Glutamatergic neuron (in vitro differentiated cells): ENCODE measurements around the gene GXYLT2. TPM values are rescaled to one million over a fixed set of nuclear protein-coding genes. Genes with fewer than 3 reads are reported as not detected.

Experiments
- DNase-seq: peaks from one replicate; pipeline ENCODE4 v3.0.0; 2022
- H3K27ac Mint-ChIP-seq: one replicate; pipeline ENCODE4 v1.8.0; 2020; ENCODE audit warnings: mild to moderate bottlenecking, mixed read lengths, inconsistent platforms; ENCODE audit not compliant: unreplicated experiment
- H3K27me3 Mint-ChIP-seq: one replicate; pipeline ENCODE4 v1.8.0; 2020; ENCODE audit warnings: mild to moderate bottlenecking, moderate library complexity, mixed read lengths, inconsistent platforms; ENCODE audit not compliant: unreplicated experiment
- H3K36me3 Mint-ChIP-seq: one replicate; pipeline ENCODE4 v1.8.0; 2020; ENCODE audit warnings: mild to moderate bottlenecking, mixed read lengths, inconsistent platforms; ENCODE audit not compliant: unreplicated experiment
- H3K4me1 Mint-ChIP-seq: one replicate; pipeline ENCODE4 v1.8.0; 2020; ENCODE audit warnings: mild to moderate bottlenecking, low read depth, mixed read lengths, inconsistent platforms; ENCODE audit not compliant: unreplicated experiment
- H3K4me3 Mint-ChIP-seq: one replicate; pipeline ENCODE4 v1.8.0; 2020; ENCODE audit warnings: mild to moderate bottlenecking, mixed read lengths, inconsistent platforms; ENCODE audit not compliant: unreplicated experiment
- H3K9me3 Mint-ChIP-seq: one replicate; pipeline ENCODE4 v1.8.0; 2020; ENCODE audit warnings: mild to moderate bottlenecking, moderate library complexity, mixed read lengths, inconsistent platforms; ENCODE audit not compliant: unreplicated experiment
- CTCF ChIP-seq: fragments of 200-600 bp; sonication (generic); IDR thresholded peaks from one replicate; pipeline ENCODE4 v1.5.0; 2021; ENCODE audit not compliant: partially characterized antibody, unreplicated experiment
- total RNA-seq: library from RNA; stranded (reverse); fragmentation: NEBNext Ultra II Directional; extraction: Animal tissue kit (Norgen Biotek cat#: 25700); gene quantifications from one replicate; pipeline ENCODE4 v1.2.1, GENCODE V29; 2021; ENCODE audit not compliant: unreplicated experiment

GXYLT2 gene
- total RNA-seq, 1 donor from 2014 or later = 10.9 TPM

- Mint-ChIP-seq H3K36me3 (peaks cover 5% of the 10 kb centered on the region), H3K9me3 (no peaks in the 10 kb centered on the region), H3K27ac (no peak overlapping the region), H3K4me1 (peaks cover 25% of the 10 kb centered on the region), H3K4me3 (no peak overlapping the region), H3K27me3 (peaks cover 1% of the 10 kb centered on the region)
- TF ChIP-seq CTCF = no peak
- DNase-seq = no peak
Measured at GRCh38 chr3:72892870-72893269, 5.0 kb downstream of the GXYLT2 start.

GRCh38 chr3:72894976-72895552 lies 7.2 kb downstream of the GXYLT2 start:
- Mint-ChIP-seq H3K4me3 (no peak overlapping the region), H3K4me1 (peaks cover 19% of the 10 kb centered on the region), H3K27ac (no peak overlapping the region), H3K9me3 (no peaks in the 10 kb centered on the region), H3K36me3 (peaks cover 5% of the 10 kb centered on the region), H3K27me3 (peaks cover 1% of the 10 kb centered on the region)
- no peak for TF ChIP-seq CTCF
- no peak for DNase-seq

DNA sequence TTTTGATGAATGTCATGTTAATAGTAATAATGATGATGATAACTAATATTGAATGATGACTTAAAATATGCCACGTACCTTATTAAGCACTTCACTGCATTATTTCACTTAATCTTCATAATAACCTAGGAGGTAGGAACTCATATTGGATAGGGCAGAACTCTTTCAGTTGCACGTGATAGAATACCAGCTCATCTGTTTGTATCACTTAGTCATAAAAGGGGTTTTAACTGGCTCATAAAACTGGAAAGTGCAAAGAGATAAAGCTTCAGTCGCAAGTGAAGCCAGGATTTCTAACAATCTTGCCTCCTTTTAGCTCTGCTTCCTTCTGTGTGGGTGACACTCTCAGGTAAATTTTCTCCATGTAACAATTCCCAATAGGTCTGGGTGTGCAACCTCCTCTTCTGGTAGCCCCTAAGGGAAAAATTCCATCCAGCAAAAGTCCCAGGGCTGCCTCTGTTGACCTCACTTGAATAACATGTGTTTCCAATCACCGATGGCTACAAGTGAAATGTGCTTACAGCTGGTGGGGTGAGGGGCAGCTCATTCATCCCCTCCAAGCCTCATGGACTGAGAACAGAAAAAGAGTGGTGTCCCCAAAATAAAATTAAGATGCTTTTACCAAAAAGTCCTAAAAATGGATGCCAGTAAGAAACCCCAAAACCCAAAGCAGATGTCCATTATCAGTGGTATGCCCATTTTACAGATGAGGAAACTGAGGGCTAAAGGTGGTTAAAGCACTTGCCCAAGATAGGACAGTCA lies 9.3 kb downstream of the GXYLT2 start:
- DNase-seq = no peak
- Mint-ChIP-seq H3K27me3 (peaks cover 1% of the 10 kb centered on the region), H3K36me3 (peaks cover 5% of the 10 kb centered on the region), H3K4me1 (peaks cover 6% of the 10 kb centered on the region), H3K4me3 (no peak overlapping the region), H3K27ac (no peak overlapping the region), H3K9me3 (no peaks in the 10 kb centered on the region)
- no peak for TF ChIP-seq CTCF

DNA sequence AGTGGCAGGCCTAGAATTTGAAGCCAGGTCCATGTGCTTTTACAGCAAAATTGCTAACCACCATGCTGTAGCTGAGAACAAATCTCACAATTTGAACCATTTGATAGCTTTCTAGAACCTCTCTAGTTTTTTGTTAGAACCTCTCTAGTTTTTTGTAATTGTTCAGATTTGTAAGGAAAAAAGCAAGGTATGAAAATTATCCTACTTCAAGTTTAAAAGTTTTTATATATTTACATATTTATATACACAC lies 9.8 kb downstream of the GXYLT2 start:
- Mint-ChIP-seq H3K27me3 (peaks cover 1% of the 10 kb centered on the region), H3K9me3 (no peaks in the 10 kb centered on the region), H3K27ac (no peak overlapping the region), H3K4me1 (peaks cover 6% of the 10 kb centered on the region), H3K4me3 (no peak overlapping the region), H3K36me3 (peaks cover 5% of the 10 kb centered on the region)
- TF ChIP-seq CTCF = no peak
- no peak for DNase-seq

- no peaks in the 10 kb centered on the region for H3K36me3 Mint-ChIP-seq
- no peak overlapping the region for H3K4me3 Mint-ChIP-seq
- H3K27ac Mint-ChIP-seq = no peak overlapping the region
- no peaks in the 10 kb centered on the region for H3K9me3 Mint-ChIP-seq
- TF ChIP-seq CTCF = no peak
- H3K4me1 Mint-ChIP-seq = no peaks in the 10 kb centered on the region
- no peak for DNase-seq
- H3K27me3 Mint-ChIP-seq = no peaks in the 10 kb centered on the region
Measured at GRCh38 chr3:72899349-72899765, 11.5 kb downstream of the GXYLT2 start.
